NCI-H82 treated with DMSO at 0.1 percent for 48 hours (cell line): ENCODE results near the gene PHF1.

Source experiments
- DNase-seq: peaks from one replicate; lab custom pipeline; 2025; ENCODE audit not compliant: unreplicated experiment; lab: John Stamatoyannopoulos, UW

Gene PHF1

DNA sequence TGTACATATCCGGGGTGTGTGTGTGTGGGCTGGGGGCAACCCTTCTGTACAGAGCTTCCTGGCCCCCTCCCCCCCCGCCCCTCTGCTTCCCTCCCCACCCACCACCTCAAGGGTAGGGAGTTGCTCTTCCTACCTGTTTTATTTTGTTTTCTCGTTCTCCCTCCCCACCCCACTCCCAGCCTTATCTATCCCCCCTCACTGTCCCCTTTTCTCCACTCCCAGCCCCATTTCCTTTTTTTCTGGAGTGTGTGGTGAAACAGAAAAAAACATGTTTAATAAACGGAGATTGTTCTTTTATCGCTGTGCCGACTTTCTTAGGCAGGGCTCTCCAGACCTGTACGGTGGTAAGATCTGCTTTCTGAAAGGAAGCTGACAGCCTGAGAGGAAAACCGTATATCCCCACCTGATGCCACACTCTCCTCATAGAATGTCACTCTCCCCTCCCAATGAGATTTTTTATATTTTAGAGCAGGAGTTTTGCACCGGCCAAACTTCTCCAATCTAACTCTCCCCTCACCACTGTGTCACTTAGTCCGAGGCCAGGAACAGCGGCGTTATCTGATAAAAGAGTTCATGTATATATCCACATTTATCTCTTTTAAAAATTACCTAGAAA lies 42.7 kb downstream of the PHF1 start:
- no peak for DNase-seq

DNA sequence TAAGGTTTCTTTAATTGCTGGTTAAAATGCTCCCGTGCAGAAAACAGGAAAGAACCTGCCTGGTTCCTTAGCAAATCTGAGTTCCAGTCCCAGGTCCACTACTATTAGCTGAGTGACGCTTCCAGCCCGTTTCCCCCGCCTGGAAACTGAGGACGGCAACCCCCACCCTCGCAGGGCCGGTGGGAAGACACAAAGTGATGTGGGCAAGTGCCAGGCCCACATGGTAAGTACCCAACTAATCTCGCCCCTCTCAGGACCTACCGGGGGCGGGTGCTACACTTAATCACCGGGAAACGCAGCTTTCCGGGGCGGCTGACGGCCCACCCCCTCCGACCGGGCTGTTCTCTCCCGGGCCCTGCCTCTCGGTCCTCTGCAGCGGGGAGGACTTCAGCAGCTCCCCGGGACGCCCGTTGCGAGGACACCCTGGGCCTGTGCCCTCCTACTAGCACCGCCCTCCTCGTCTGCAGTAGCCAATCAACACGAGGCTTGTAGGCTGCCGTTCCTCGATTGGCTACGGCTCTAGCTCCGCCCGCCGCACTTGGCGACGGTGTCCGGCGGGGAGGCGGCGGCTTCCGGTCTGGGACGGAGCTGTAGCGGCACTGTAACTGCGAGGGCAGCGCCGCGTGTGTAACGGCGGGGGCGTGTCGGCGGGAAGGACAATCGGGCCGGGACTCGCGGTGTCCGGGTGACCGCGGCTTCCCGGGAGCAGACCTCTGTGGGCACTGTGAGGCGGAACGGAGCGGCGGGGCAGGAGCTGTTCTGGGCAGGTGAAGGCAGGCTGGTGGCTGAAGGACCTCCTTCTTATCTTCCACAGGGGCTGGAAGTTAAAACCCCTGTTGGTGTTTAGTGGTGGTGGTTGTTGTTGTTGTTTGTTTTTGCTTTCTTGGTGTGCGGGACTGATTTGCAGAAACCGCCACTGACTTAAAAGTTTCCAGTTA lies 43.5 kb downstream of the PHF1 start, which contains the start of gene ZBTB9:
ZBTB9 (plus strand) TSS at position 568 of the 938 bp plus-strand sequence. CDS start 525 bp downstream, outside the sequence.
- peak; percentile 95 for DNase-seq

DNA sequence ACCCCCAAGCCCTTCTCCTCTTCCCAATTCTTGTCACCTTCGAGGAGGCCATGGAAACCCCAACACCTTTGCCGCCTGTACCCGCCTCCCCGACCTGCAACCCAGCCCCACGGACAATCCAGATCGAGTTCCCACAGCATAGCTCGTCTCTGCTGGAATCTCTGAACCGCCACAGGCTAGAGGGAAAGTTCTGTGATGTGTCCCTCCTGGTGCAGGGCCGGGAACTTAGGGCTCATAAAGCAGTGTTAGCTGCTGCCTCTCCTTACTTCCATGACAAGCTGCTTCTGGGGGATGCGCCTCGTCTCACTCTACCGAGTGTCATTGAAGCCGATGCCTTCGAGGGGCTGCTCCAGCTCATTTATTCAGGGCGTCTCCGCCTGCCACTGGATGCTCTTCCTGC lies 44.2 kb downstream of the PHF1 start:
- no peak for DNase-seq

DNA sequence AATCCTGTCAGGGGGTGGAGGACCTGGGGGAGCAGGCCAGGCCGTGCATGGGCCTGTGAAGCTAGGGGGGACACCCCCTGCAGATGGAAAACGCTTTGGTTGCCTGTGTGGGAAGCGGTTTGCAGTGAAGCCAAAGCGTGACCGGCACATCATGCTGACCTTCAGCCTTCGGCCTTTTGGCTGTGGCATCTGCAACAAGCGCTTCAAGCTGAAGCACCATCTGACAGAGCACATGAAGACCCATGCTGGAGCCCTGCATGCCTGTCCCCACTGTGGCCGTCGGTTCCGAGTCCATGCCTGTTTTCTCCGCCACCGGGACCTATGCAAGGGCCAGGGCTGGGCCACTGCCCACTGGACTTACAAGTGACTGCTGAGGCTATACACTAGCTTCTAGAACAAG lies 45.3 kb downstream of the PHF1 start:
- DNase-seq = no peak

DNA sequence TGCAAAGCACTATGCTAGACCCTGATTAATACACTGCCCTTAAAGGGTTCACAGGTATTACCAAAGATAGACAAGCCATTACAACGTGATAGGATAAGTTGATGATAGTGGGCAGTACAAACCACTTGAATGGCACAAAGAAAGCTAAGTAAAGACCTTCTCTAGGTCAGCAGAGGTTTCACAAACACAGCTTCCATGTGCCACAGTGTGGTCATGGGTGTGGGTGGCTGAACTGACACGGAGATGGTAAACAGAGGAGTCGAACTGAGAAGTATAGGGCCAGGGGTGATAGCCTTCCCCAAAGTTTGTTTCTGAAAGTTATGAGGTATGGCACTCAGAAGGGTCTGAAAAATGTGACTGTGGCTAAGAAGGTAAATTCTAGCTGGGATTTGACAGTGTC lies 47.9 kb downstream of the PHF1 start:
- DNase-seq = no peak

DNA sequence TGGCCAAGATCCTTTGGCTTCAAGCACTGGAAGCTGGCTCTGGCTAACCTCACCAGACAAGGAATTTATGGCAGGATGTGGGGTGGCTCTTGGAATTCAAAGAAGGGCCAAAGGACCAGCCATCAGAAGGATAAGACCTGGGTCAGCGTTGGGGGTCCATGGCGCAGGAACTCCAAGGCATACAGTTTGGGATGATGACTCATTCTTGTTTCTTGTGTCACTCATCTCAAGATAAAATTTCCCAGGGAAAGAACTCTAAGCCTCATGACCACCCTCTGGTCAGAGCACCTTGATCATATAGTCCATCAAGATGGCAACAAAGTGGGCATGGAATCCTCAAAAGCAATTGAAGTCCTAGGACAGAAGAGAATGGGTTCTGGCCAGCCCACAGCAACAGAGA lies 48.4 kb downstream of the PHF1 start:
- DNase-seq = no peak
